HuH-7.5 (cell line): Measurements from ENCODE around the gene ARL15.
A peak's percentile ranks its signal among the peaks of the same experiment; 100 is the strongest.

ENCODE experiments used
- DNase-seq: peaks from one replicate; pipeline ENCODE4 v3.0.0; 2011; ENCODE audit warnings: low spot score

Gene ARL15

GRCh38 chr5:54313311-54314270 is 3.2 kb upstream of the ARL15 start:
- DNase-seq: no peak

- DNase-seq: no peak
Measured at GRCh38 chr5:54312499-54312898, 2.1 kb upstream of the ARL15 start.

- DNase-seq: no peak
Measured at GRCh38 chr5:54311176-54311677, 854 bp upstream of the ARL15 start.

DNA sequence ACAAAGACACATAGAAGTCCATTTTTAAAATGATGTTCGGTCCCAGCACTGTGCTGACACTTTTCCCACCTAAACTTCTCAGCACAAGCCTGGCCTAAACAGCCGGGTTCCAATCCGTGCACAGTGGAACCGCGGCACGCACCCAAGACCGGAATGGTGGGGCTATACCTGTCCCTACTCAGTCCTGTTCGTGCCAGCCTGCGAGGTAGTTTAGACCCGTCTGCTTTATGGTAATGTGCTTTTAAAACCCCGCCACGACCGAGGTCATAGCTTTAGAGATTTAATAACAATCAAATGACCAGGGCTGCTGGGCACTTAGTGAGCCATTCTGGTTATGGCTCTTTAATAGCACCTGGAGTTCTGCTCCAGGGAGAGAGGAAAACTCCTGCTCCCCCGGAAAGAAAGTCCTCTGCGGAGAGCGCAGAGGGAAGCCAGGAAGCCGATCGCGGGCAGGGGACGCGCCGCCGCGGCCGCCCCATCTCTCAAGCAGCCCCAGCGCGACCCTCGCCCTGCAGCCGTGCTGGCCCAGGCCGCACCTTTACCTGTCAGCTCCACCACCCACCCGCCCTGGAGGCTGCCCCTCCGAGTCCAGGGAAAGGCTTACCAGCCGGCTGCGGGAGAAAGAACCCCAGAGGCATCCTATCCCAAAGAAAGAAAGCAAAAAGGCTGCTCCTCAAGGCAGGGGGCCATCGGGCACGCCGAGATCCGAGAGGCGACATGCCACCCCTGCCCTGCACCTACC is 511 bp downstream of the ARL15 start:
- peak; percentile 16 for DNase-seq

DNA sequence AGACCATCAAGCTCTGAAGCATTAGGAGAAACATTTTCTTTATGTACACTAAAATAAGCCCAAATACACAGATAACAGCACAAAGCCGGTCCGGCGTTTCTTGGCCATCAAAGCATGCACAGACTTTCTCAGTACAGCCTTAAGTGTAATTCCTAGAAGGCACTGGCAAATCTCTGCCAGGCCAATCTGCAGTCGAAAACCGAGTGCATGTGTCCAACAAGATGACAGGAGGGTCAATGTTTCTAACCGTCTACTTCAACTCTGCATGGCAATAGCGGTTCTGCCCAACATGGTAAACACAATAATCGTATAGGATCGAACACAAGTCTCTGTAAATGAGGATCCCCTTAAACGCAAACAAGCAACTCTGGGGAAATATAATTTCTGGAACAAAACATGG is 1.1 kb downstream of the ARL15 start:
- no peak for DNase-seq

- no peak for DNase-seq
Measured at GRCh38 chr5:54307583-54307982, 2.8 kb downstream of the ARL15 start.

GRCh38 chr5:54306893-54307292 is 3.5 kb downstream of the ARL15 start:
- no peak for DNase-seq

- DNase-seq: no peak
Measured at GRCh38 chr5:54305737-54306136, 4.6 kb downstream of the ARL15 start.

DNA sequence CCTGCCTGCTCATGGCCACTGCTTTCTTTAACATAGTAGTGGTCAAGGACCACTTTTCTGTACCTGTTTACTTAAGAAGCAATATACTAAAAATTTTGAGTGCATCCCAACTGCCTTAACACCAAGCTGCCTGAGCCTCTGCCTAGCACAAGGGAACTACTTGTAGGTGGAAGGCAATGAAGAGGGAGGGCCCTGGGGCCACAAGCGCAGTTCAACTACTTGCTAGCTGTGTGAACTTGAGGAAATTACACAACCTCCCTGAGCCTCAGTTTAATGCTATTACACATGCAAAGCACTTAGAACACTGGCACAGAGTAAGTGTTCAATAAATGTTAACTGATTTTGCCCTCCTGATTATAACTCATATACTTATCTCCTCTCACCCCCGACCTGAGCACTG is 6.3 kb downstream of the ARL15 start:
- DNase-seq: no peak

GRCh38 chr5:54302267-54302687 is 8.1 kb downstream of the ARL15 start:
- DNase-seq: no peak

GRCh38 chr5:54301849-54302248 is 8.5 kb downstream of the ARL15 start:
- no peak for DNase-seq

GRCh38 chr5:54301220-54301619 is 9.2 kb downstream of the ARL15 start:
- DNase-seq: no peak

GRCh38 chr5:54298947-54299346 is 11.4 kb downstream of the ARL15 start:
- no peak for DNase-seq

GRCh38 chr5:54296386-54296785 is 14.0 kb downstream of the ARL15 start:
- DNase-seq: no peak

GRCh38 chr5:54295651-54296276 is 14.6 kb downstream of the ARL15 start:
- no peak for DNase-seq

GRCh38 chr5:54294097-54294667 is 16.2 kb downstream of the ARL15 start:
- no peak for DNase-seq

GRCh38 chr5:54292866-54293265 is 17.5 kb downstream of the ARL15 start:
- DNase-seq: no peak

- DNase-seq: no peak
Measured at GRCh38 chr5:54291498-54291897, 18.9 kb downstream of the ARL15 start.

DNA sequence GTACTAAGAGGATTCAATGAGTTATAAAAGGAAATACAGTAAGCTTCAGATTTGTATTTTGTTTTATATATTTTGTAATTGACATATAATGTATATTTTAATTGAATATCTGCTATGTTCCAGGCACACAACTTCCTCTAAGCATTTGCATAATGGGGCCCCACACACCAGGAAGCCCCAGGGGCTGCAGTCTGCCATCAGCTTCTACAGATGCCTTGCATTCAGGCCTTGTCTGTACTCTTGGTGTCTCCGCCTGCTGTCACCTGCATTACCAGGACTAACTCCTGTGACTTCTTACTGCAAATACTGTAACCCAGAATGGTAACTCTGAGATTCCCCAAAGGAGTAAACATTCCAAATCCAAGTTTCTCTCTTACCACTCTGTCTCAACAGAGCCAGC is 20.6 kb downstream of the ARL15 start:
- no peak for DNase-seq

DNA sequence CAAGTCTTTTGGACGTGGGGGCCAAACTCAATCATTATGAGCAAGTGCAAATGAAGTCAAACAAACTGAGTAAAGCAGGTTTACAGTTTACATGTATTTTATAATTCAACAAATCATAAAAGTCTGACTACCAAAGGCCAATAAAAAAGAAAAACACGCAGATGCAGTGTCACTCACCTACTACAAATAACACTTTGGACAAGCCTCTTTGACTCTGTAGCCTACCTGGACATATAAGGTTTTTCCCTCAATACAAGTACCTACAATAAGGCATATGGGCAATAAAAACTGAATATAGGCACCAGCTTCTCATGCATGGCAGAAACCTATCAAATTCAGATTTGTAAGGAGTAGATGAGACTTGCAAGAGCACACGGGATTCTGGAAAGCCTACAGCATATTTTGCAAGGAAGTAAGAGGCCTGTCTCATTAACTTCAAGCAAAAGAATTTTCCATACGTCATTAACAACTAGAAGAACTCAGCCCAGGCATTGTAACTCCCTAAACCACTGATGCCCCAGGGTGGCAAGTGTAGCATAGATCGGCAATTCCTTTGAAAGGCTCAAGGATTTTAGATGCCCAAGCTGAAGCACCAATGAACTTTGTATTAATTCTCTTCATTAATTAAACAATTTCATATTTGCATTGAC is 21.7 kb downstream of the ARL15 start:
- no peak for DNase-seq

DNA sequence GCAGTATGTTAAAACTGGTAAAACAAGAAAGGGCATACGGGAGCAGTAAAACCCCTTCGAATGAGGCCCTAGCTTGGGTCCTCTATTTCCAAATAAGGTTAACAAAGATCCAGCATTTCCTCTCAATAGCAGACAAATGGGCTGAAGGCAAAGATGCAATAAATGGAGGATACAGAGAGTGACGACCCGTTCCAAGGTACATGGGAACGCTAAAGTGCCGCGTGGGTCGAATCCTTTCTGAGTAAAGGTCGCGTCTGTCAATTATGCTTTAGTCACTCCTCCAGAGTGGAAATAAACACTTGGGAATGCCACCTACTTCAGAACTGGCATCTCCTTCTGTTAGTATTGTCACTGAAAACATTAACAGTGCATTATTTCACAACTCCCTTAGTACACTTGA is 24.7 kb downstream of the ARL15 start:
- DNase-seq: no peak

GRCh38 chr5:54284586-54284985 is 25.8 kb downstream of the ARL15 start:
- DNase-seq: no peak
